H1 (cell line): Measurements from ENCODE around the gene ZFP64.

Experiments used
- ATF3 ChIP-seq: IDR thresholded peaks from 2 replicates; pipeline ENCODE4 v1.6.1; 2011; ENCODE audit warnings: low read depth, mild to moderate bottlenecking, low read length; ENCODE audit not compliant: insufficient read depth
- CEBPB ChIP-seq: IDR thresholded peaks from 2 replicates; pipeline ENCODE4 v1.6.1; 2012; ENCODE audit warnings: low read depth, low read length
- CREB1 ChIP-seq: IDR thresholded peaks from 2 replicates; pipeline ENCODE4 v1.6.1; 2012; ENCODE audit warnings: inconsistent platforms
- CTCF ChIP-seq, 3 experiments: IDR thresholded peaks; 1 replicate in 2 of 3; 2 replicates in 1 of 3; pipeline versions ENCODE4 v1.5.1 to v1.6.1; 2011; ENCODE audit warnings: low read length in 3 of 3, mild to moderate bottlenecking in 3 of 3, inconsistent platforms in 2 of 3, low read depth in 1 of 3, moderate library complexity in 1 of 3; ENCODE audit not compliant: insufficient read depth in 1 of 3; ENCODE audit errors: control extremely low read depth in 1 of 3
- GTF2F1 ChIP-seq: IDR thresholded peaks from 2 replicates; pipeline ENCODE4 v1.6.1; 2012; ENCODE audit warnings: low read depth, low read length, improper control_type of control experiment, borderline replicate concordance
- HDAC6 ChIP-seq: IDR thresholded peaks from one replicate; pipeline ENCODE4 v1.7.1; 2012; ENCODE audit warnings: low read depth, mild to moderate bottlenecking, inconsistent platforms, low read length, moderate library complexity
- NRF1 ChIP-seq: IDR thresholded peaks from 2 replicates; pipeline ENCODE4 v1.6.1; 2011; ENCODE audit warnings: mild to moderate bottlenecking, low read depth, low read length, improper control_type of control experiment
- POLR2A ChIP-seq, 2 experiments: IDR thresholded peaks; 1 replicate in 1 of 2; 2 replicates in 1 of 2; pipeline ENCODE4 v1.6.1; 2011; ENCODE audit warnings: low read depth in 2 of 2, low read length in 2 of 2, mild to moderate bottlenecking in 2 of 2; ENCODE audit errors: control extremely low read depth in 1 of 2
- SRF ChIP-seq: IDR thresholded peaks from 2 replicates; pipeline ENCODE4 v1.6.1; 2011; ENCODE audit warnings: mild to moderate bottlenecking, low read depth, low read length, moderate library complexity
- TAF1 ChIP-seq: IDR thresholded peaks from 2 replicates; pipeline ENCODE4 v1.6.1; 2011; ENCODE audit warnings: mild to moderate bottlenecking, low read depth, low read length
- USF2 ChIP-seq: IDR thresholded peaks from 2 replicates; pipeline ENCODE4 v1.6.1; 2011; ENCODE audit warnings: low read length, improper control_type of control experiment
- YY1 ChIP-seq: IDR thresholded peaks from 2 replicates; pipeline ENCODE4 v1.6.1; 2011; ENCODE audit warnings: low read depth, mild to moderate bottlenecking, low read length

- TF ChIP-seq CREB1 (no peak), HDAC6 (no peak), SRF (no peak), NRF1 (no peak), ATF3 (no peak), CTCF (IDR thresholded peaks at IDR 0.05; ENCODE audit: control extremely low read depth in 1 of 3, insufficient read depth in 1 of 3, low read depth in 1 of 3, low read length in 3 of 3) (no peak), CEBPB (no peak), USF2 (no peak), TAF1 (no peak), GTF2F1 (no peak), YY1 (no peak), POLR2A (IDR thresholded peaks at IDR 0.05; ENCODE audit: control extremely low read depth in 1 of 2, low read depth in 2 of 2, low read length in 2 of 2) (no peak)
These were observed 15.7 kb downstream of the ZFP64 start for GRCh38 chr20:52175840-52176239.
